ENCODE data around the gene SLC18B1.

DNA sequence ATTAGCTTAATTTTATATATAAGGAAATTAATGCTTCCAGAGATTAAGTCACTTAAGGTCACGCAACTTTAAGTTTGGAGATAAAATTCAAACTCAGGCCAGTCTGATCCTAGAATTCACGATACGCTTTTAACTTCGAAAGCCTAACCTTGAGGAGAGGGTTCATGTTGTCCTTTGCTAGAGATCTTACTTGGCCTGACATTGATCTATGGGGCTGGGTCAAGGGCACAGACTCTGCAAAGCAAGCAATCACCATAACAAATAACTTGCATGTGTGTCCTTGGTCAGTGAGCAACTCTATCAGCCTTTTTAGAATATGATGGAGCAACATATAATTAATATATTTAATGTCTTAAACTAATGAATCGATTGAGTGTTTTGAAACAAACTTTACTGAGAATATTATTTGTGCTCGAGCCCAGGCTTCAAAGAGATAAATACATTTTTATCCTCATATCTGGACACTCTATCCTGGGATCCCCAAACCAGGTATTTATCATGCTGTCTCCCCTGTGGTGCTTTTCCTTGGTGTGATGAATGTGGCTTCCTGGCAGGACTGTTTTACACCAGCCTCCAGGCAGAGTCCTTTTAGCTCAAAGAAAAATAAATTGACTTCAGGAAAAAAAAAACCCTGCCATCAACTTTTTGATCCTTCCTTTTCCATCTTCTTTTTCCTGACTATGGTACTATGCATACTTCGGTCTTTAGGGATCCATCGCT lies 45.0 kb upstream of the SLC18B1 start:
- TF ChIP-seq, protein P1, sequence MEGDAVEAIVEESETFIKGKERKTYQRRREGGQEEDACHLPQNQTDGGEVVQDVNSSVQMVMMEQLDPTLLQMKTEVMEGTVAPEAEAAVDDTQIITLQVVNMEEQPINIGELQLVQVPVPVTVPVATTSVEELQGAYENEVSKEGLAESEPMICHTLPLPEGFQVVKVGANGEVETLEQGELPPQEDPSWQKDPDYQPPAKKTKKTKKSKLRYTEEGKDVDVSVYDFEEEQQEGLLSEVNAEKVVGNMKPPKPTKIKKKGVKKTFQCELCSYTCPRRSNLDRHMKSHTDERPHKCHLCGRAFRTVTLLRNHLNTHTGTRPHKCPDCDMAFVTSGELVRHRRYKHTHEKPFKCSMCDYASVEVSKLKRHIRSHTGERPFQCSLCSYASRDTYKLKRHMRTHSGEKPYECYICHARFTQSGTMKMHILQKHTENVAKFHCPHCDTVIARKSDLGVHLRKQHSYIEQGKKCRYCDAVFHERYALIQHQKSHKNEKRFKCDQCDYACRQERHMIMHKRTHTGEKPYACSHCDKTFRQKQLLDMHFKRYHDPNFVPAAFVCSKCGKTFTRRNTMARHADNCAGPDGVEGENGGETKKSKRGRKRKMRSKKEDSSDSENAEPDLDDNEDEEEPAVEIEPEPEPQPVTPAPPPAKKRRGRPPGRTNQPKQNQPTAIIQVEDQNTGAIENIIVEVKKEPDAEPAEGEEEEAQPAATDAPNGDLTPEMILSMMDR (IDR thresholded peaks at IDR 0.05), result no peak
- TF ChIP-seq POLR2A (IDR thresholded peaks at IDR 0.05), result no peak

Measured in Peyer's patch (tissue), 4 donors.